GM12878 (cell line): ENCODE data around the gene JAKMIP1. TPM values are rescaled to one million over a fixed set of nuclear protein-coding genes. Genes with fewer than 3 reads are reported as not detected.

Experiments
- ATAC-seq: fragments of 200-7000 bp; cut with Tn5 transposase; 3 replicates; pipeline ENCODE4 v1.9.1; 2020; ENCODE audit warnings: mild to moderate bottlenecking, moderate library complexity
- BruUV-seq: library from RNA; stranded (reverse); fragments of 400-500 nt; replicated peaks from 2 replicates; lab custom pipeline; 2021; lab: Mats Ljungman, UMichigan
- CTCF ChIA-PET: fragments of 300-600 bp; sonication (Branson Sonifier 250); formaldehyde crosslinking; extraction: SDS; loops from one replicate; lab custom pipeline; 2021; ENCODE audit warnings: inconsistent platforms; lab: Yijun Ruan, JAX
- POLR2A ChIA-PET: fragments of 350-600 bp; formaldehyde crosslinking; extraction: SDS; loops from one replicate; lab custom pipeline; 2021; ENCODE audit warnings: inconsistent platforms; lab: Charles Lee
- RAD21 ChIA-PET: fragments of 300-600 bp; sonication (Branson Sonifier 250); formaldehyde crosslinking; loops from one replicate; lab custom pipeline; 2023; ENCODE audit warnings: antibody characterized with exemption; ENCODE audit not compliant: unreplicated experiment; lab: Charles Lee
- SMC1A ChIA-PET: fragments of 300-600 bp; sonication (Branson Sonifier 250); formaldehyde crosslinking; loops from one replicate; lab custom pipeline; 2023; ENCODE audit not compliant: unreplicated experiment, uncharacterized antibody; lab: Charles Lee
- DNase-seq: peaks from one replicate; pipeline ENCODE4 v3.0.0-alpha.2; 2011; ENCODE audit warnings: low read depth, low spot score
- FAIRE-seq: peaks from 3 replicates; lab custom pipeline; 2011; peaks lifted over from hg19 to GRCh38; lab: Jason Lieb, UNC
- H2AFZ ChIP-seq: 2 replicates; pipeline ENCODE4 v1.6.0; 2011; ENCODE audit warnings: low read depth, low read length, control low read depth; ENCODE audit not compliant: control insufficient read depth
- H3K27ac ChIP-seq: 2 replicates; pipeline ENCODE4 v1.5.1; 2011; ENCODE audit warnings: control low read depth; ENCODE audit not compliant: control insufficient read depth, insufficient read depth
- H3K27me3 ChIP-seq, 2 experiments: replicated peaks in 1 of 2; 2 replicates each; pipeline versions ENCODE4 v1.6.0 to v1.6.1; 2011; ENCODE audit warnings: low read length in 1 of 2; ENCODE audit not compliant: control insufficient read depth in 2 of 2, insufficient read depth in 2 of 2
- H3K36me3 ChIP-seq, 2 experiments: 2 replicates each; pipeline ENCODE4 v1.5.1; 2011; ENCODE audit warnings: low read length in 1 of 2; ENCODE audit not compliant: control insufficient read depth in 2 of 2, insufficient read depth in 2 of 2
- H3K4me1 ChIP-seq: 2 replicates; pipeline ENCODE4 v1.6.1; 2011; ENCODE audit warnings: mild to moderate bottlenecking, low read length, moderate library complexity, mixed read lengths; ENCODE audit not compliant: control insufficient read depth, insufficient read depth
- H3K4me2 ChIP-seq: 2 replicates; pipeline ENCODE4 v1.6.0; 2011; ENCODE audit warnings: control low read depth; ENCODE audit not compliant: control insufficient read depth, insufficient read depth
- H3K4me3 ChIP-seq: fragments of 200-600 bp; sonication (generic); 2 replicates; pipeline ENCODE4 v1.5.1; 2016
- H3K79me2 ChIP-seq: 2 replicates; pipeline ENCODE4 v1.6.0; 2011; ENCODE audit warnings: low read length; ENCODE audit not compliant: control insufficient read depth, insufficient read depth
- H3K9ac ChIP-seq: 2 replicates; pipeline ENCODE4 v1.8.0; 2011; ENCODE audit warnings: low read length, control low read depth, mixed read lengths; ENCODE audit not compliant: control insufficient read depth, insufficient read depth
- H3K9me3 ChIP-seq: replicated peaks from 3 replicates; pipeline ENCODE4 v1.5.1; 2011; ENCODE audit warnings: mild to moderate bottlenecking, low read length; ENCODE audit not compliant: control insufficient read depth, insufficient read depth
- H4K20me1 ChIP-seq: 2 replicates; pipeline ENCODE4 v1.6.0; 2011; ENCODE audit not compliant: control insufficient read depth, insufficient read depth
- CEBPB ChIP-seq, 2 experiments: fragments of 150-350 bp in 1 of 2; IDR thresholded peaks; 2 replicates each; pipeline ENCODE4 v1.6.1; 2012 to 2014; ENCODE audit warnings: low read depth in 2 of 2, low read length in 2 of 2, borderline replicate concordance in 1 of 2, inconsistent platforms in 1 of 2
- CHD2 ChIP-seq: IDR thresholded peaks from 2 replicates; pipeline ENCODE4 v1.6.1; 2011; ENCODE audit warnings: low read depth, low read length, improper control_type of control experiment, borderline replicate concordance
- IKZF1 ChIP-seq: fragments of 450-650 bp; conservative IDR thresholded peaks from 2 replicates; pipeline ENCODE4 v1.6.1; 2017; ENCODE audit warnings: antibody characterized with exemption, mild to moderate bottlenecking
- NR2C2 ChIP-seq: IDR thresholded peaks from 2 replicates; pipeline ENCODE4 v1.6.1; 2011; ENCODE audit warnings: borderline replicate concordance, low read depth; ENCODE audit not compliant: control insufficient read depth, insufficient read length
- RAD21 ChIP-seq: IDR thresholded peaks from 2 replicates; pipeline ENCODE4 v1.6.1; 2011; ENCODE audit warnings: mild to moderate bottlenecking, low read depth, low read length, moderate library complexity; ENCODE audit not compliant: insufficient read depth
- RFX5 ChIP-seq: IDR thresholded peaks from 2 replicates; pipeline ENCODE4 v1.6.1; 2011; ENCODE audit warnings: low read depth, low read length, improper control_type of control experiment
- SMARCA5 ChIP-seq: fragments of 450-650 bp; IDR thresholded peaks from 2 replicates; pipeline ENCODE4 v1.6.1; 2017; ENCODE audit warnings: mild to moderate bottlenecking
- SMC3 ChIP-seq: IDR thresholded peaks from 2 replicates; pipeline ENCODE4 v1.6.1; 2011; ENCODE audit warnings: low read length, improper control_type of control experiment, borderline replicate concordance
- TAF1 ChIP-seq: IDR thresholded peaks from 2 replicates; pipeline ENCODE4 v1.6.1; 2011; ENCODE audit warnings: mild to moderate bottlenecking, low read depth, low read length, borderline replicate concordance
- ZNF207 ChIP-seq: fragments of 450-650 bp; IDR thresholded peaks from 2 replicates; pipeline ENCODE4 v1.6.1; 2014; ENCODE audit warnings: antibody characterized with exemption, mild to moderate bottlenecking, borderline replicate concordance
- WGBS: methylation state at CpG from one replicate; pipeline ENCODE4 v1.1.6; 2016; ENCODE audit warnings: low lambda C conversion rate; ENCODE audit not compliant: insufficient replicate concordance, insufficient coverage; ENCODE audit errors: missing lambda C conversion rate; 5-methylcytosine and 5-hydroxymethylcytosine counted together
- in situ Hi-C: fragments of 300-500 bp; cut with MboI; formaldehyde crosslinking; loops from 9 replicates; pipeline ENCODE4 v1.14.3; 2018; ENCODE audit warnings: mixed read lengths
- intact Hi-C: fragments of 100-400 bp; cut with micrococcal nuclease; formaldehyde crosslinking; loops from one replicate; pipeline ENCODE4 v1.14.2; 2022; ENCODE audit not compliant: unreplicated experiment
- polyA plus RNA-seq, 11 experiments: library from polyadenylated mRNA; depleted of rRNA in 4 of 11; unstranded in 6 of 11; stranded (reverse) in 5 of 11; fragments of >200 nt; fragmentation: Nextera tagmentation in 4 of 11; fragmentation: Illumina TruSeq in 1 of 11; extraction: Ambion mirVana in 4 of 11; extraction: Trizol in 1 of 11; gene quantifications; 1 replicate in 1 of 11; 2 replicates in 10 of 11; pipeline versions ENCODE4 v1.2.1 to v1.2.3, GENCODE V29; 2011 to 2016; ENCODE audit warnings: inconsistent platforms in 2 of 11, missing spikeins in 2 of 11, low read depth in 1 of 11
- total RNA-seq, 4 experiments: library from RNA; depleted of rRNA in 3 of 4; stranded (reverse); fragments of >200 nt in 3 of 4; fragmentation: Illumina TruSeq in 1 of 4; extraction: Trizol in 1 of 4; gene quantifications; 2 replicates each; pipeline versions ENCODE4 v1.2.1 to v1.2.3, GENCODE V29; 2013 to 2021
- TF ChIP-seq, protein P1 (sequence below): fragments of 450-650 bp; formaldehyde crosslinking; IDR thresholded peaks from 2 replicates; pipeline ENCODE4 v1.4.0; 2022; ENCODE audit warnings: mild to moderate bottlenecking, moderate library complexity
- TF ChIP-seq, protein P2 (sequence below): fragments of 450-650 bp; IDR thresholded peaks from 2 replicates; pipeline ENCODE4 v1.6.1; 2017; ENCODE audit warnings: mild to moderate bottlenecking, moderate library complexity
- TF ChIP-seq, protein P3 (sequence below), 3 experiments: IDR thresholded peaks in 2 of 3; conservative IDR thresholded peaks in 1 of 3; 2 replicates each; pipeline ENCODE4 v1.5.1; 2011; ENCODE audit warnings: low read depth in 3 of 3, low read length in 3 of 3, mild to moderate bottlenecking in 3 of 3, control low read depth in 2 of 3, moderate library complexity in 2 of 3, inconsistent platforms in 1 of 3, mixed read lengths in 1 of 3; ENCODE audit not compliant: control insufficient read depth in 2 of 3, insufficient read depth in 1 of 3; ENCODE audit errors: extremely low read depth in 1 of 3

The JAKMIP1 gene
- total and polyA plus RNA-seq, 10 of the 15 experiments (the other 5 are each of a cell fraction or from before 2014, with no cell fraction given), result 0.52 to 16.7 (median 12.3) TPM

DNA sequence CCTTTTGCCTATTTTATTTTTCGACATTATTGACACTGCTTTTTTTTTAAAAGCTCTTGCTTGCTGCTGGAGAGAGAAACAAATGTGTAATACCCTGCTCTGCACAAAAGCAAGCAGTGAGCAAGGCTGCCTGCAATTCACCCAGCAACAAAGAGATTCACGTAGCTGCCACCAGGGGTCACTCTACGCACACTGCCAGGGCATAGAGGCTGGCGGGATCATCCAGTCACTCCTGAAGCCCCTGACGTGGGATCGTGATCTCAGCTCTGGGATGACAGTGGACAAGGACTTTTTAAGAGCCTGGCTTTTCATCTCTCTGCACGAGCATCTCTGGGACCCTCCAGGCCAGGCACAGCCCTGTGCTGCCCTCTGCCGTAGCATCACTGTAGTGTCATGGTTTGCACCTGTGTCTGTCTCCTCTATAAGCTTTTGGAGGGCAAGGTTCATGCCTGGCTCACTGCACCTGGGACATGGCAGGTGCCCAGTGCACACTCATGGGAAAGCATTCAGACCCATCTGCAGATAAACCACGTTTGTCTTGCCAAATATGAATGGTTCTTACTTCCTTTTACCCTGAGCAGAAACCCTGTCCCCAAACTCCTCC lies 201.9 kb downstream of the JAKMIP1 start:
- no TSS peak for BruUV-seq
- under 1% methylated on average over 9 of the region's 9 CpGs for WGBS
- Histone ChIP-seq H3K4me3 (no peak overlapping the region), H3K79me2 (no peaks in the 10 kb centered on the region), H3K9ac (no peak overlapping the region), H4K20me1 (no peaks in the 10 kb centered on the region), H3K4me2 (no peak overlapping the region), H3K9me3 (no peaks in the 10 kb centered on the region), H3K27me3 (no peaks in the 10 kb centered on the region; a peak in 2 of 4 replicates), H2AFZ (no peak overlapping the region), H3K27ac (no peak overlapping the region), H3K4me1 (peaks cover 11% of the 10 kb centered on the region), H3K36me3 (no peaks in the 10 kb centered on the region)
- ChIA-PET POLR2A (no interaction called here), CTCF (interaction anchor here (0.7 to 4.8 kb wide), 46 partner anchors 8 to 1083 kb away, joined by 3 to 80 read pairs (median 4); partner anchors contain the start of genes C4orf50 and JAKMIP1), SMC1A (interaction anchor here (0.7 to 4.9 kb wide), 10 partner anchors 17 to 591 kb away, joined by 3 to 40 read pairs (median 4); no protein-coding TSS in a partner anchor), RAD21 (interaction anchor here (0.9 to 3.5 kb wide), 9 partner anchors 10 to 332 kb away, joined by 3 to 26 read pairs (median 5); no protein-coding TSS in a partner anchor)
- DNase-seq, result no peak
- intact Hi-C loops, result loop anchor here (1.0 to 5.0 kb wide), 4 partner anchors 88 to 333 kb away; no protein-coding TSS in a partner anchor
- FAIRE-seq, result peak; percentile 78
- in situ Hi-C loops, result loop anchor here (5.0 kb wide), 1 partner anchor 329 kb away; no protein-coding TSS in a partner anchor
- peak; percentile 94 for ATAC-seq
- no peak for TF ChIP-seq ZNF207
- no peak; the same call in 1 of the 2 replicates for TF ChIP-seq IKZF1
- TF ChIP-seq, protein P1, sequence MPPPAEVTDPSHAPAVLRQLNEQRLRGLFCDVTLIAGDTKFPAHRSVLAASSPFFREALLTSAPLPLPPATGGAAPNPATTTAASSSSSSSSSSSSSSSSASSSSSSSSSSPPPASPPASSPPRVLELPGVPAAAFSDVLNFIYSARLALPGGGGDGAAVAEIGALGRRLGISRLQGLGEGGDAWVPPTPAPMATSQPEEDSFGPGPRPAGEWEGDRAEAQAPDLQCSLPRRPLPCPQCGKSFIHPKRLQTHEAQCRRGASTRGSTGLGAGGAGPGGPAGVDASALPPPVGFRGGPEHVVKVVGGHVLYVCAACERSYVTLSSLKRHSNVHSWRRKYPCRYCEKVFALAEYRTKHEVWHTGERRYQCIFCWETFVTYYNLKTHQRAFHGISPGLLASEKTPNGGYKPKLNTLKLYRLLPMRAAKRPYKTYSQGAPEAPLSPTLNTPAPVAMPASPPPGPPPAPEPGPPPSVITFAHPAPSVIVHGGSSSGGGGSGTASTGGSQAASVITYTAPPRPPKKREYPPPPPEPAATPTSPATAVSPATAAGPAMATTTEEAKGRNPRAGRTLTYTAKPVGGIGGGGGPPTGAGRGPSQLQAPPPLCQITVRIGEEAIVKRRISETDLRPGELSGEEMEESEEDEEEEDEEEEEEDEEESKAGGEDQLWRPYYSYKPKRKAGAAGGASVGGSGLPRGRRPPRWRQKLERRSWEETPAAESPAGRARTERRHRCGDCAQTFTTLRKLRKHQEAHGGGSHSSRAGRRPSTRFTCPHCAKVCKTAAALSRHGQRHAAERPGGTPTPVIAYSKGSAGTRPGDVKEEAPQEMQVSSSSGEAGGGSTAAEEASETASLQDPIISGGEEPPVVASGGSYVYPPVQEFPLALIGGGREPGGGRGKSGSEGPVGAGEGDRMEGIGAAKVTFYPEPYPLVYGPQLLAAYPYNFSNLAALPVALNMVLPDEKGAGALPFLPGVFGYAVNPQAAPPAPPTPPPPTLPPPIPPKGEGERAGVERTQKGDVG (CRISPR knock-in tag), result no peak
- peak; percentile 82 for TF ChIP-seq SMC3
- peak; percentile 91 for TF ChIP-seq RAD21
- TF ChIP-seq, protein P2, sequence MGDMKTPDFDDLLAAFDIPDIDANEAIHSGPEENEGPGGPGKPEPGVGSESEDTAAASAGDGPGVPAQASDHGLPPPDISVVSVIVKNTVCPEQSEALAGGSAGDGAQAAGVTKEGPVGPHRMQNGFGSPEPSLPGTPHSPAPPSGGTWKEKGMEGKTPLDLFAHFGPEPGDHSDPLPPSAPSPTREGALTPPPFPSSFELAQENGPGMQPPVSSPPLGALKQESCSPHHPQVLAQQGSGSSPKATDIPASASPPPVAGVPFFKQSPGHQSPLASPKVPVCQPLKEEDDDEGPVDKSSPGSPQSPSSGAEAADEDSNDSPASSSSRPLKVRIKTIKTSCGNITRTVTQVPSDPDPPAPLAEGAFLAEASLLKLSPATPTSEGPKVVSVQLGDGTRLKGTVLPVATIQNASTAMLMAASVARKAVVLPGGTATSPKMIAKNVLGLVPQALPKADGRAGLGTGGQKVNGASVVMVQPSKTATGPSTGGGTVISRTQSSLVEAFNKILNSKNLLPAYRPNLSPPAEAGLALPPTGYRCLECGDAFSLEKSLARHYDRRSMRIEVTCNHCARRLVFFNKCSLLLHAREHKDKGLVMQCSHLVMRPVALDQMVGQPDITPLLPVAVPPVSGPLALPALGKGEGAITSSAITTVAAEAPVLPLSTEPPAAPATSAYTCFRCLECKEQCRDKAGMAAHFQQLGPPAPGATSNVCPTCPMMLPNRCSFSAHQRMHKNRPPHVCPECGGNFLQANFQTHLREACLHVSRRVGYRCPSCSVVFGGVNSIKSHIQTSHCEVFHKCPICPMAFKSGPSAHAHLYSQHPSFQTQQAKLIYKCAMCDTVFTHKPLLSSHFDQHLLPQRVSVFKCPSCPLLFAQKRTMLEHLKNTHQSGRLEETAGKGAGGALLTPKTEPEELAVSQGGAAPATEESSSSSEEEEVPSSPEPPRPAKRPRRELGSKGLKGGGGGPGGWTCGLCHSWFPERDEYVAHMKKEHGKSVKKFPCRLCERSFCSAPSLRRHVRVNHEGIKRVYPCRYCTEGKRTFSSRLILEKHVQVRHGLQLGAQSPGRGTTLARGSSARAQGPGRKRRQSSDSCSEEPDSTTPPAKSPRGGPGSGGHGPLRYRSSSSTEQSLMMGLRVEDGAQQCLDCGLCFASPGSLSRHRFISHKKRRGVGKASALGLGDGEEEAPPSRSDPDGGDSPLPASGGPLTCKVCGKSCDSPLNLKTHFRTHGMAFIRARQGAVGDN, result no peak
- TF ChIP-seq, protein P3, sequence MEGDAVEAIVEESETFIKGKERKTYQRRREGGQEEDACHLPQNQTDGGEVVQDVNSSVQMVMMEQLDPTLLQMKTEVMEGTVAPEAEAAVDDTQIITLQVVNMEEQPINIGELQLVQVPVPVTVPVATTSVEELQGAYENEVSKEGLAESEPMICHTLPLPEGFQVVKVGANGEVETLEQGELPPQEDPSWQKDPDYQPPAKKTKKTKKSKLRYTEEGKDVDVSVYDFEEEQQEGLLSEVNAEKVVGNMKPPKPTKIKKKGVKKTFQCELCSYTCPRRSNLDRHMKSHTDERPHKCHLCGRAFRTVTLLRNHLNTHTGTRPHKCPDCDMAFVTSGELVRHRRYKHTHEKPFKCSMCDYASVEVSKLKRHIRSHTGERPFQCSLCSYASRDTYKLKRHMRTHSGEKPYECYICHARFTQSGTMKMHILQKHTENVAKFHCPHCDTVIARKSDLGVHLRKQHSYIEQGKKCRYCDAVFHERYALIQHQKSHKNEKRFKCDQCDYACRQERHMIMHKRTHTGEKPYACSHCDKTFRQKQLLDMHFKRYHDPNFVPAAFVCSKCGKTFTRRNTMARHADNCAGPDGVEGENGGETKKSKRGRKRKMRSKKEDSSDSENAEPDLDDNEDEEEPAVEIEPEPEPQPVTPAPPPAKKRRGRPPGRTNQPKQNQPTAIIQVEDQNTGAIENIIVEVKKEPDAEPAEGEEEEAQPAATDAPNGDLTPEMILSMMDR (IDR thresholded peaks at IDR 0.05 in 2 of 3, conservative IDR thresholded peaks at IDR 0.05 in 1 of 3; ENCODE audit: control insufficient read depth in 2 of 3, extremely low read depth in 1 of 3, insufficient read depth in 1 of 3, low read depth in 3 of 3, low read length in 3 of 3), result peak; percentile 93 to 98 (median 94)
- TF ChIP-seq CHD2, result no peak
- no peak for TF ChIP-seq NR2C2
- no peak for TF ChIP-seq TAF1
- TF ChIP-seq CEBPB (IDR thresholded peaks at IDR 0.05; ENCODE audit: borderline replicate concordance in 1 of 2, low read depth in 2 of 2, low read length in 2 of 2), result no peak
- TF ChIP-seq SMARCA5, result peak; percentile 79
- TF ChIP-seq RFX5, result peak; percentile 82
